Neural cell (in vitro differentiated cells): Measurements from ENCODE around the gene ADIG. TPM values are rescaled to one million over a fixed set of nuclear protein-coding genes. Genes with fewer than 3 reads are reported as not detected.

Experiments
- H2AFZ ChIP-seq: fragments of 200-600, 300-800 bp; sonication (generic), shearing (Covaris generic); 2 replicates; pipeline ENCODE4 v1.6.0; 2014; ENCODE audit warnings: low read depth, mild to moderate bottlenecking, antibody characterized with exemption, low read length, moderate library complexity
- H3F3A ChIP-seq: fragments of 200-600 bp; shearing (Covaris generic); 2 replicates; pipeline ENCODE4 v1.6.1; 2016; ENCODE audit warnings: mild to moderate bottlenecking, moderate library complexity, mixed read lengths, antibody characterized with exemption, low read length; ENCODE audit not compliant: insufficient read depth, poor library complexity, severe bottlenecking
- H3K27ac ChIP-seq: fragments of 200-600, 300-800 bp; sonication (generic), shearing (Covaris generic); 2 replicates; pipeline ENCODE4 v1.5.1; 2014; ENCODE audit warnings: mild to moderate bottlenecking, low read length, moderate library complexity
- H3K27me3 ChIP-seq: fragments of 300-800, 200-600 bp; sonication (generic), shearing (Covaris generic); 2 replicates; pipeline ENCODE4 v1.6.0; 2014; ENCODE audit warnings: mild to moderate bottlenecking, low read depth, low read length, moderate library complexity; ENCODE audit not compliant: insufficient read depth
- H3K36me3 ChIP-seq: fragments of 300-800, 200-600 bp; sonication (generic), shearing (Covaris generic); 2 replicates; pipeline ENCODE4 v1.5.1; 2014; ENCODE audit warnings: mild to moderate bottlenecking, antibody characterized with exemption, low read length, moderate library complexity; ENCODE audit not compliant: insufficient read depth
- H3K4me2 ChIP-seq: fragments of 300-800, 200-600 bp; sonication (generic), shearing (Covaris generic); 2 replicates; pipeline ENCODE4 v1.6.0; 2014; ENCODE audit warnings: mild to moderate bottlenecking, low read length
- H3K4me3 ChIP-seq: fragments of 300-800, 200-600 bp; sonication (generic), shearing (Covaris generic); 2 replicates; pipeline ENCODE4 v1.5.1; 2014; ENCODE audit warnings: mild to moderate bottlenecking, low read length, moderate library complexity
- H3K79me2 ChIP-seq: fragments of 200-600 bp; shearing (Covaris generic); replicated peaks from 2 replicates; pipeline ENCODE4 v1.6.0; 2014; ENCODE audit warnings: mild to moderate bottlenecking, low read length, moderate library complexity; ENCODE audit not compliant: insufficient read depth
- H3K9ac ChIP-seq: fragments of 300-800, 200-600 bp; sonication (generic), shearing (Covaris generic); 2 replicates; pipeline ENCODE4 v1.6.1; 2016; ENCODE audit warnings: mild to moderate bottlenecking, low read length, mixed read lengths
- H3K9me2 ChIP-seq: fragments of 200-600 bp; shearing (Covaris generic); 2 replicates; pipeline ENCODE4 v1.6.1; 2016; ENCODE audit warnings: mild to moderate bottlenecking, low read length, mixed read lengths; ENCODE audit not compliant: insufficient read depth
- H3K9me3 ChIP-seq: fragments of 200-600, 300-800 bp; sonication (generic), shearing (Covaris generic); 2 replicates; pipeline ENCODE4 v1.6.1; 2016; ENCODE audit warnings: mild to moderate bottlenecking, mixed run types, low read length, moderate library complexity, mixed read lengths
- H4K20me1 ChIP-seq: fragments of 200-600 bp; shearing (Covaris generic); 2 replicates; pipeline ENCODE4 v1.6.1; 2016; ENCODE audit warnings: mild to moderate bottlenecking, mixed run types; ENCODE audit not compliant: insufficient read depth
- EP300 ChIP-seq: fragments of 450-650 bp; conservative IDR thresholded peaks from 2 replicates; pipeline ENCODE4 v1.6.1; 2014; ENCODE audit warnings: antibody characterized with exemption, mild to moderate bottlenecking, moderate library complexity; ENCODE audit not compliant: poor library complexity, severe bottlenecking
- EZH2 ChIP-seq: fragments of 200-600, 300-800 bp; shearing (Covaris generic), sonication (generic); IDR thresholded peaks from 2 replicates; pipeline ENCODE4 v1.6.1; 2014; ENCODE audit warnings: antibody characterized with exemption, low read length, borderline replicate concordance, mild to moderate bottlenecking; ENCODE audit not compliant: insufficient read depth, poor library complexity, severe bottlenecking
- MXI1 ChIP-seq: fragments of 450-650 bp; conservative IDR thresholded peaks from 2 replicates; pipeline ENCODE4 v1.6.1; 2014; ENCODE audit warnings: antibody characterized with exemption, mild to moderate bottlenecking; ENCODE audit not compliant: poor library complexity, severe bottlenecking
- POLR2AphosphoS5 ChIP-seq: IDR thresholded peaks from 2 replicates; pipeline ENCODE4 v1.6.1; 2012
- RAD21 ChIP-seq: fragments of 450-650 bp; conservative IDR thresholded peaks from 2 replicates; pipeline ENCODE4 v1.6.1; 2014; ENCODE audit warnings: antibody characterized with exemption, mild to moderate bottlenecking, moderate library complexity
- SMC3 ChIP-seq: fragments of 450-650 bp; conservative IDR thresholded peaks from 2 replicates; pipeline ENCODE4 v1.6.1; 2014; ENCODE audit warnings: antibody characterized with exemption, mild to moderate bottlenecking, moderate library complexity; ENCODE audit not compliant: poor library complexity
- TAF1 ChIP-seq: IDR thresholded peaks from 2 replicates; pipeline ENCODE4 v1.6.1; 2012; ENCODE audit warnings: low read depth
- polyA plus RNA-seq: library from polyadenylated mRNA; depleted of rRNA; stranded (reverse); fragments of >200 nt; gene quantifications from 2 replicates; pipeline ENCODE4 v1.2.3, GENCODE V29; 2014
- TF ChIP-seq, protein P1 (sequence below): IDR thresholded peaks from 2 replicates; pipeline ENCODE4 v1.6.1; 2012; ENCODE audit warnings: borderline replicate concordance
- TF ChIP-seq, protein P2 (sequence below): fragments of 450-650 bp; IDR thresholded peaks from 2 replicates; pipeline ENCODE4 v1.5.1; 2014; ENCODE audit warnings: antibody characterized with exemption, mild to moderate bottlenecking, moderate library complexity; ENCODE audit not compliant: poor library complexity, severe bottlenecking

The ADIG gene
- polyA plus RNA-seq, 1 donor from 2014 or later = not detected

DNA sequence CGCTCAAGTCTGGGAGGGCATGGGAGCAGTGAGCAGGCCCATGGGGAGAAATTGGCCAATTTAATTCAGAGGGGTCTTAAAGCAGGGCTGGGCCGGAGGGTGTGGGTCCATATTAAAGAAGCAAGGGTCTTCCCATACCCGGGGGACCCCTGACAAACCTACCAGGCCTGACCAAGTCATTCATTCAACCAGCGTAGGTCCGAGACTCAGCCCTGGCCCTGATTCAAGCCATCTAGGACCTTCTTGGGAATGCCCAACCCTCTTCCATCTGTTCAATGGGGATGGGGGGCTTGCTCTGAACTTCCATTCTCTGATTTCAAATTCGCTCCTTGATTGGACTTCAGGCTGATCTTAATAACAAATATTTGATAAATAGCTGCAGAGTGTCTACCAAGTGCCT is 7.3 kb downstream of the ADIG start:
- Histone ChIP-seq H3K9me2 (no peaks in the 10 kb centered on the region), H3K27me3 (no peaks in the 10 kb centered on the region), H3K79me2 (no peaks in the 10 kb centered on the region), H3K4me3 (no peak overlapping the region), H4K20me1 (no peaks in the 10 kb centered on the region), H3K27ac (no peak overlapping the region), H3K36me3 (no peaks in the 10 kb centered on the region), H3K4me2 (no peak overlapping the region), H3K9me3 (no peaks in the 10 kb centered on the region), H3K9ac (no peak overlapping the region), H3F3A (no peaks in the 10 kb centered on the region), H2AFZ (no peak overlapping the region)
- TF ChIP-seq EP300 (no peak), POLR2AphosphoS5 (no peak), MXI1 (no peak), EZH2 (no peak), RAD21 (no peak), SMC3 (no peak), TAF1 (no peak)
- TF ChIP-seq, protein P1, sequence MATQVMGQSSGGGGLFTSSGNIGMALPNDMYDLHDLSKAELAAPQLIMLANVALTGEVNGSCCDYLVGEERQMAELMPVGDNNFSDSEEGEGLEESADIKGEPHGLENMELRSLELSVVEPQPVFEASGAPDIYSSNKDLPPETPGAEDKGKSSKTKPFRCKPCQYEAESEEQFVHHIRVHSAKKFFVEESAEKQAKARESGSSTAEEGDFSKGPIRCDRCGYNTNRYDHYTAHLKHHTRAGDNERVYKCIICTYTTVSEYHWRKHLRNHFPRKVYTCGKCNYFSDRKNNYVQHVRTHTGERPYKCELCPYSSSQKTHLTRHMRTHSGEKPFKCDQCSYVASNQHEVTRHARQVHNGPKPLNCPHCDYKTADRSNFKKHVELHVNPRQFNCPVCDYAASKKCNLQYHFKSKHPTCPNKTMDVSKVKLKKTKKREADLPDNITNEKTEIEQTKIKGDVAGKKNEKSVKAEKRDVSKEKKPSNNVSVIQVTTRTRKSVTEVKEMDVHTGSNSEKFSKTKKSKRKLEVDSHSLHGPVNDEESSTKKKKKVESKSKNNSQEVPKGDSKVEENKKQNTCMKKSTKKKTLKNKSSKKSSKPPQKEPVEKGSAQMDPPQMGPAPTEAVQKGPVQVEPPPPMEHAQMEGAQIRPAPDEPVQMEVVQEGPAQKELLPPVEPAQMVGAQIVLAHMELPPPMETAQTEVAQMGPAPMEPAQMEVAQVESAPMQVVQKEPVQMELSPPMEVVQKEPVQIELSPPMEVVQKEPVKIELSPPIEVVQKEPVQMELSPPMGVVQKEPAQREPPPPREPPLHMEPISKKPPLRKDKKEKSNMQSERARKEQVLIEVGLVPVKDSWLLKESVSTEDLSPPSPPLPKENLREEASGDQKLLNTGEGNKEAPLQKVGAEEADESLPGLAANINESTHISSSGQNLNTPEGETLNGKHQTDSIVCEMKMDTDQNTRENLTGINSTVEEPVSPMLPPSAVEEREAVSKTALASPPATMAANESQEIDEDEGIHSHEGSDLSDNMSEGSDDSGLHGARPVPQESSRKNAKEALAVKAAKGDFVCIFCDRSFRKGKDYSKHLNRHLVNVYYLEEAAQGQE = no peak
- TF ChIP-seq, protein P2, sequence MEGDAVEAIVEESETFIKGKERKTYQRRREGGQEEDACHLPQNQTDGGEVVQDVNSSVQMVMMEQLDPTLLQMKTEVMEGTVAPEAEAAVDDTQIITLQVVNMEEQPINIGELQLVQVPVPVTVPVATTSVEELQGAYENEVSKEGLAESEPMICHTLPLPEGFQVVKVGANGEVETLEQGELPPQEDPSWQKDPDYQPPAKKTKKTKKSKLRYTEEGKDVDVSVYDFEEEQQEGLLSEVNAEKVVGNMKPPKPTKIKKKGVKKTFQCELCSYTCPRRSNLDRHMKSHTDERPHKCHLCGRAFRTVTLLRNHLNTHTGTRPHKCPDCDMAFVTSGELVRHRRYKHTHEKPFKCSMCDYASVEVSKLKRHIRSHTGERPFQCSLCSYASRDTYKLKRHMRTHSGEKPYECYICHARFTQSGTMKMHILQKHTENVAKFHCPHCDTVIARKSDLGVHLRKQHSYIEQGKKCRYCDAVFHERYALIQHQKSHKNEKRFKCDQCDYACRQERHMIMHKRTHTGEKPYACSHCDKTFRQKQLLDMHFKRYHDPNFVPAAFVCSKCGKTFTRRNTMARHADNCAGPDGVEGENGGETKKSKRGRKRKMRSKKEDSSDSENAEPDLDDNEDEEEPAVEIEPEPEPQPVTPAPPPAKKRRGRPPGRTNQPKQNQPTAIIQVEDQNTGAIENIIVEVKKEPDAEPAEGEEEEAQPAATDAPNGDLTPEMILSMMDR = no peak

- Histone ChIP-seq H3K27ac (no peak overlapping the region), H4K20me1 (no peaks in the 10 kb centered on the region), H3F3A (no peaks in the 10 kb centered on the region), H3K9ac (no peak overlapping the region), H3K36me3 (no peaks in the 10 kb centered on the region), H2AFZ (no peak overlapping the region), H3K4me2 (no peak overlapping the region), H3K27me3 (no peaks in the 10 kb centered on the region), H3K9me2 (no peaks in the 10 kb centered on the region), H3K4me3 (no peak overlapping the region), H3K9me3 (no peaks in the 10 kb centered on the region), H3K79me2 (no peaks in the 10 kb centered on the region)
- TF ChIP-seq TAF1 = no peak
- TF ChIP-seq RAD21 = no peak
- TF ChIP-seq EZH2 = no peak
- TF ChIP-seq MXI1 = no peak
- TF ChIP-seq POLR2AphosphoS5 = no peak
- TF ChIP-seq, protein P1 = no peak
- TF ChIP-seq, protein P2 = no peak
- no peak for TF ChIP-seq EP300
- no peak for TF ChIP-seq SMC3
Measured at GRCh38 chr20:38589351-38589750, 8.4 kb downstream of the ADIG start.
